ENCODE measurements around the gene DZIP3. TPM values are rescaled to one million over a fixed set of nuclear protein-coding genes. Genes with fewer than 3 reads are reported as not detected.

Gene DZIP3
- total and polyA plus RNA-seq, 11 donors = 3.8 to 24.9 (median 15.6) TPM

GRCh38 chr3:108548886-108549285 lies 40.6 kb upstream of the DZIP3 start:
- TF ChIP-seq CTCF (IDR thresholded peaks at IDR 0.05) = no peak
- TF ChIP-seq POLR2A (IDR thresholded peaks at IDR 0.05) = no peak
- intact Hi-C loops (cut with DNase I) = loop anchor here in 1 of 10 donors (10.0 kb wide), 1 partner anchor 614 kb away; no protein-coding TSS in a partner anchor
- Histone ChIP-seq H3K4me3 (no peak overlapping the region), H3K27me3 (no peaks in the 10 kb centered on the region), H3K9me3 (no peaks in the 10 kb centered on the region), H3K4me1 (peaks cover 0 to 15% (median 0%) of the 10 kb centered on the region in 12 donors), H3K36me3 (peaks cover 0 to 7% (median 0%) of the 10 kb centered on the region in 9 donors), H3K27ac (no peak overlapping the region)
- ATAC-seq (no peak), DNase-seq (no peak)
- 94 to 97% (median 97%) methylated on average over 2 of the region's 2 CpGs for WGBS, 4 donors

- Histone ChIP-seq H3K9me3 (no peaks in the 10 kb centered on the region), H3K36me3 (peaks cover 0 to 17% (median 0%) of the 10 kb centered on the region in 9 donors), H3K27ac (no peak overlapping the region), H3K4me1 (peaks cover 0 to 11% (median 0%) of the 10 kb centered on the region in 12 donors), H3K27me3 (no peaks in the 10 kb centered on the region), H3K4me3 (peak overlapping the region in 3 of 12 donors; percentile 8 to 22 (median 10))
- intact Hi-C loops (cut with DNase I) = loop anchor here in 9 of 10 donors (1.0 to 10.0 kb wide), 6 partner anchors 45 to 1318 kb away; no protein-coding TSS in a partner anchor
- 46 to 62% (median 48%) methylated on average over 4 of the region's 4 CpGs for WGBS, 4 donors
- peak; percentile 39 to 68 (median 46) for ATAC-seq
- TF ChIP-seq CTCF (IDR thresholded peaks at IDR 0.05) (peak; percentile 13 to 74 (median 59)), POLR2A (IDR thresholded peaks at IDR 0.05) (no peak)
- DNase-seq = no peak
Observed at GRCh38 chr3:108552267-108553159, 37.0 kb upstream of the DZIP3 start.

- Histone ChIP-seq H3K9me3 (no peaks in the 10 kb centered on the region), H3K27ac (no peak overlapping the region), H3K27me3 (no peaks in the 10 kb centered on the region), H3K4me3 (no peak overlapping the region), H3K4me1 (peaks cover 0 to 11% (median 0%) of the 10 kb centered on the region in 12 donors), H3K36me3 (peaks cover 0 to 34% (median 0%) of the 10 kb centered on the region in 9 donors)
- no peak for DNase-seq
- intact Hi-C loops (cut with DNase I) = loop anchor here in 2 of 10 donors (5.0 to 10.0 kb wide), 2 partner anchors 47 to 1319 kb away; no protein-coding TSS in a partner anchor
- TF ChIP-seq CTCF (IDR thresholded peaks at IDR 0.05) (no peak), POLR2A (IDR thresholded peaks at IDR 0.05) (no peak)
- no peak for ATAC-seq
Observed at GRCh38 chr3:108554229-108554628, 35.3 kb upstream of the DZIP3 start.

GRCh38 chr3:108554913-108555571 lies 34.5 kb upstream of the DZIP3 start:
- ATAC-seq (no peak), DNase-seq (no peak)
- H3K27ac ChIP-seq = no peak overlapping the region
- H3K4me3 ChIP-seq = no peak overlapping the region
- WGBS, 4 donors = 66 to 70% (median 69%) methylated on average over 3 of the region's 3 CpGs
- no peaks in the 10 kb centered on the region for H3K9me3 ChIP-seq
- TF ChIP-seq CTCF (IDR thresholded peaks at IDR 0.05) = no peak
- no peak for TF ChIP-seq POLR2A (IDR thresholded peaks at IDR 0.05)
- H3K4me1 ChIP-seq = peaks cover 0 to 11% (median 0%) of the 10 kb centered on the region in 12 donors
- H3K27me3 ChIP-seq = no peaks in the 10 kb centered on the region
- intact Hi-C loops (cut with DNase I) = loop anchor here in 2 of 10 donors (5.0 to 10.0 kb wide), 2 partner anchors 48 to 1320 kb away; no protein-coding TSS in a partner anchor
- H3K36me3 ChIP-seq = peaks cover 0 to 39% (median 0%) of the 10 kb centered on the region in 9 donors

All from heart left ventricle (tissue), 16 donors.